ENCODE results near the gene DIPK1A.

Gene DIPK1A

DNA sequence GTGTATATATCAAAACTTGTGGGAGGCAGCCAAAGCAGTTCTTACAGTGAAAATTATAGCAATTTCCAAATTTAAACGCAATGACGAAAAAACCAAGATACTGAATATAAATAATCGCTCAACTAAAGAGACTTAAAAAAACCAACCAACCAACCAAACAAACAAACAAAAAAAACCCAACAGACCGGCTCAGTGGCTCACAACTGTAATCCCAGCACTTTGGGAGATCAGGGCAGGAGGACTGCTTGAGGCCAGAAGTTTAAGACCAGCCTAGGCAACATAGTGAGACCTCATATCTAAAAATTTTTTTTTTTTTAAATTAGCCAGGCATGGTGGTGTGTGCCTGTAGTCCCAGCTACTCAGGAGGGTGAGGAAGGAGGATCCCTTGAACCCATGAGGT, 106.0 kb downstream of the DIPK1A start:
- no peak overlapping the region for H3K4me3 ChIP-seq (ENCODE audit: low read length)
- DNase-seq (ENCODE audit: low read depth, low spot score) = no peak

GRCh38 chr1:92854101-92854785, 107.0 kb downstream of the DIPK1A start:
- no peak for DNase-seq (ENCODE audit: low read depth, low spot score)
- no peak overlapping the region for H3K4me3 ChIP-seq (ENCODE audit: low read length)

DNA sequence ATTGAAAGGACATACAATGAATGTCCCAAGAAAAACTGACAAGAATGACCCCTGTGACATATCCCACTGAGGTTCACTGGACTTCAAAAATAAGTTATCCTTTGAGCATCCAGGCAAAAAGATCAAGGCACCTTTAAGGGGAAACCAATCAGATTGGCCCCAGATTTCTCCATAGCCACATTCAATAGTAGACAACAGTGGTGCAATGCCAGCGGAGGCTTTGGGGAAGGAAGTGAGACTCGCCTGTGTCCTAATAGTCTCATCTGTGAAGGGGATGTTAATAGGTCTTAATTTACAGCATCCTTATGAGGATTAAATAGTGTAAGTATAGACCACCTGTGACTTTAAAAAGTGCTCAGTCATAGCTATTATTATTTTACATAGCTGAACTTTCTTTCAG, 108.0 kb downstream of the DIPK1A start:
- H3K4me3 ChIP-seq (ENCODE audit: low read length) = no peak overlapping the region
- no peak for DNase-seq (ENCODE audit: low read depth, low spot score)

GRCh38 chr1:92851729-92852128, 109.5 kb downstream of the DIPK1A start:
- no peak overlapping the region for H3K4me3 ChIP-seq (ENCODE audit: low read length)
- DNase-seq (ENCODE audit: low read depth, low spot score) = peak; percentile 67

GRCh38 chr1:92850019-92850418, 111.2 kb downstream of the DIPK1A start:
- no peak overlapping the region for H3K4me3 ChIP-seq (ENCODE audit: low read length)
- no peak for DNase-seq (ENCODE audit: low read depth, low spot score)

DNA sequence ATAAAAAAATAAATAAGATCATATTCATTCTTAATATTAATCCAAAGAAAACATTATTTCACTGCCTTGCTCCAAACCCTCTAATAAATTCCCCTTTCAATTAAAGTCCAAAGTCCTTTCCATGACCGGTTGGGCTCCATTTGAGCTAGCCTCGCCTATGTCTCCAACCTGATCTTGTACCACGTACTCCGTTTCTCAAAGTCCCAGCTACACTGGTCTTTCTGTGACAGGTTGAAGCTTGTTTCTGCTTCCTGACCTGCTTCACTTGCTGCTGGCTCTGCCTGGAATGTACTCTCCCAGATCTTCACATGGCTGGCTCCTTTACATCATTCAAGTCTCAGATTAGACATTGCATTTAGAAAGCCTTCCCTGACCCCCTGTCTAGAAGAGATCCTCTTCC, 113.1 kb downstream of the DIPK1A start:
- no peak overlapping the region for H3K4me3 ChIP-seq (ENCODE audit: low read length)
- no peak for DNase-seq (ENCODE audit: low read depth, low spot score)

DNA sequence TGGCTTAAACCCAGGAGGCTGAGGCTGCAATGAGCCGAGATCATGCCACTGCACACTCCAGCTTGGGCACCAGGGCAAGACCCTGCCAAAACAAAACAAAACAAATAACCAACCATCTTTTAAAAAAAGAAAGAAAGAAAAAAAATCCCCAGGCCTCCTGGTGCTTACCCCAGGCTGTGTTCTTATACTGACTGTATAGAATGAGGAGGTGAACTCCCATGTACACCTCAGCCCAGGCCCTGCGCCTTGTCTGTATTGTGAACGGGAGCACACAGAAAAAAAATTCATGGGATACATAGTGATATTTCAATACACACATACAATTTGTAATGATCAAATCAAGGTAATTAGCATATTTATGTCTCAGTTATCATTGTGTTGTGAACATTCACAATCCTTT, 115.4 kb downstream of the DIPK1A start:
- no peak overlapping the region for H3K4me3 ChIP-seq (ENCODE audit: low read length)

DNA sequence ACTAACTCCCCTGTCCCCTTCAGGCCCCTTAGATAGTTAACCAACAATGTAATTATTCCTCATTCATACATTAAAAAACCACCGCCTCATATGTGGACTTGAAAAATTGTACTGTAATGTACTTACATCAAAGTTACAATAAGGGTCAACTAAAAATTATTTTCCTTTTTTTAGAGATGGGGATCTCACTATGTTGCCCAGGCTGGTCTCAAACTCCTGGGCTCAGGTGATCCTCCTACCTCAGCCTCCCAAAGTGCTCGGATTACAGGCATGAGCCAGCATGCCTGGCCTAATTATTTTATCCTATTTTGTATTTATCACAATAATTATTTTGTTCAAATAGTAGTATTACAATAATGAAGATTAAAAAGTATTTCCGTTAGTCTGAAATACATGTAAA, 116.8 kb downstream of the DIPK1A start:
- no peak overlapping the region for H3K4me3 ChIP-seq (ENCODE audit: low read length)
- no peak for DNase-seq (ENCODE audit: low read depth, low spot score)

More for the DNA sequence above, 115.4 kb downstream of the DIPK1A start:
- DNase-seq (ENCODE audit: low read depth, low spot score) = no peak

- no peak for DNase-seq (ENCODE audit: low read depth, low spot score)
- H3K4me3 ChIP-seq (ENCODE audit: low read length) = no peak overlapping the region
Measured at GRCh38 chr1:92843429-92844352, 117.6 kb downstream of the DIPK1A start.

DNA sequence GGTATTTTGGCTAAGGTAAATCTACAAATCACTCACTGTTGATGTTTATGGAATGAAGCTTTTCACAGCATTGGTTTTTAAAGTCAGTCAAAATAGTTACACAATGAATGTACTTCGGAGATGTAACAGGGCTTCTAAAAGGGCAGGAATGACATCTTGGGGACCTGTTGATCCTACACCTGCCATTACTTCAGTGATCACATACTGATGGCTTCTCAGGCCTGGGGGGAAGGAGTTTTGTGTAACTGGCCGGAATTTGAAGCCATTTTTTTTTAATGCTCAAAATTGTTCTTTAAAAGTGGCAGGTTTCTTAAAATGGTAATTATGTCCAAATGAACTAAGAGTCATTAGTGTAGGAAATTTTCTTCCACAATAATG, 118.2 kb downstream of the DIPK1A start:
- no peak for DNase-seq (ENCODE audit: low read depth, low spot score)

DNA sequence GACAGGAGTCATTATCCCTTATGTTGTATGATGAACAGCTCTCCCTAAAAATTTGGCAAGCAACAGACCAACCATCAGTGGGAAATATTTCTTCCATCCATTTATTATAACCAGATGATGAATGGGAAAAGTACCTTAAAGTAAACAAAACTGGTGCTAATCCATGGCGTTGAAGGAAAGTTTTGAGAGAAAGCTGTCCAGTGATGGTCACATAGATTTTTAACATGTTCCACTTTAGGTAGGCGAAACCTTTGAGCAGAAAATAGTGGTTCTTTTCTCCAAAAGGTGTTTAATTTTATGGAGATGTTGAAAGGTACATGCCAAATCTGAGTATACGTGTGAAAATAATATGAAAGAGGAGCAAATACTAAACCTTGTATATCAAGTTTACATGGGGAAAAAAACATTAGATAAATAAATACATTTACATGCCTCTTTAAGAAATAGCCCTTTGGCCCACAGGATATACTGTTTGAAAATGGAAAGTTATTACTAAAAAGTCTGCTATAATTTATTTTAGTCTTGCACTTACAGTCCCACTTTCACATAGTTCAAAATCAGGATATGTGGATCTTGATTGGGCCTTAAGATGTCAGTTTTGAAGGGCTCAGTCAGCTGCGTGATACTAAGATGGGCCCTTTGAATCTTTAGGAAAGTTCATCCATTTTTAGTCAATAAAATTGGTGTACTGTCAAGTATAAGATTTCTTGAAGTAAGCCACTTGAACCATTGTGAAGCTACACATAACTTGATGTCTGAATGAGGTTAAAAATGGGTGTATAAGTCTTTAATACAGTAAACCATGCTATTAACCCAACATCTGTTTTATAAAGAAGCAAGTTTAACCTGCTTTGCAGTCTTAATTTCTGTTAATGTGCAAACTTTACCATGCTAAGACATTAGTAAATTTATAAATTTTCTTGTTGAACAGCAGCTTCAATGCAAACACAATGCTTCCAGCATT, 118.9 kb downstream of the DIPK1A start:
- H3K4me3 ChIP-seq (ENCODE audit: low read length) = no peak overlapping the region
- DNase-seq (ENCODE audit: low read depth, low spot score) = no peak

More for the DNA sequence above, 118.2 kb downstream of the DIPK1A start:
- no peak overlapping the region for H3K4me3 ChIP-seq (ENCODE audit: low read length)

- DNase-seq (ENCODE audit: low read depth, low spot score) = no peak
- no peak overlapping the region for H3K4me3 ChIP-seq (ENCODE audit: low read length)
Measured at GRCh38 chr1:92840600-92840999, 120.7 kb downstream of the DIPK1A start.

DNA sequence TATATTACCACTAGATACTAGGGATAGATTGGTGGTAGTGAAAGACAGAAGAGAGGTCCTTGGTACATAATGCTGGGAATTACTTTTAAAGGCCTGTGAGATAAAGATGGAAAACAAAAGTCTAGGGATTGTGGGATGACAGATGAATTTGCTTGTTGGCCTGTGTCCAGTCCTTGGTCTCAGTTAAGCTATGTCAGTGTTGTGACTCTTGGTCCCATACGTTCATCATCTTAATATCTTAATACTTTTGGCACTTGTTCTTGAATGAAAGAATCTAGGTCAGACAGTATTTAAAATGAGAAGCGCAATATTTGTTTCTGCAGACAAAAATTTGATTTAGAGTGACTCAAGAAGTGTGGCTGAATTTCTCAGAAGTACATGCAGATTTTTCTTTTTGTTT, 121.8 kb downstream of the DIPK1A start:
- H3K4me3 ChIP-seq (ENCODE audit: low read length) = no peak overlapping the region
- no peak for DNase-seq (ENCODE audit: low read depth, low spot score)

- DNase-seq (ENCODE audit: low read depth, low spot score) = no peak
- H3K4me3 ChIP-seq (ENCODE audit: low read length) = no peak overlapping the region
Measured at GRCh38 chr1:92838519-92838918, 122.7 kb downstream of the DIPK1A start.

- no peak for DNase-seq (ENCODE audit: low read depth, low spot score)
Measured at GRCh38 chr1:92837062-92837461, 124.2 kb downstream of the DIPK1A start.

DNA sequence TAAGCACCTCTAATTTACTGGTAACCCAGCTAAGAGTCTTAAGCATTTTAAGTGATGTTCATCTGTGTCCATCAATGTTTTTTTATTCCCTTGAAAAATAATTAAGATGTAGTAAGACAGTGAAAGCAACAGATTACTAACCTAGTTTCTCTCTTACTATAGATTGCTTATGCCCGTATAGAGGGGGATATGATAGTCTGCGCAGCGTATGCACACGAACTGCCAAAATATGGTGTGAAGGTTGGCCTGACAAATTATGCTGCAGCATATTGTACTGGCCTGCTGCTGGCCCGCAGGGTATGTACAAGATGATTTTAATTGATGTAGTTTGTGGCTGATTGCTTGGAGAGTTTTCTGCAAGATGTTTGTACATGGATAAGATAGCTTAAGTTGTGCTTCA, 126.6 kb downstream of the DIPK1A start:
- DNase-seq (ENCODE audit: low read depth, low spot score) = no peak
- no peak overlapping the region for H3K4me3 ChIP-seq (ENCODE audit: low read length)

More at GRCh38 chr1:92837062-92837461, 124.2 kb downstream of the DIPK1A start:
- H3K4me3 ChIP-seq (ENCODE audit: low read length) = no peak overlapping the region

DNA sequence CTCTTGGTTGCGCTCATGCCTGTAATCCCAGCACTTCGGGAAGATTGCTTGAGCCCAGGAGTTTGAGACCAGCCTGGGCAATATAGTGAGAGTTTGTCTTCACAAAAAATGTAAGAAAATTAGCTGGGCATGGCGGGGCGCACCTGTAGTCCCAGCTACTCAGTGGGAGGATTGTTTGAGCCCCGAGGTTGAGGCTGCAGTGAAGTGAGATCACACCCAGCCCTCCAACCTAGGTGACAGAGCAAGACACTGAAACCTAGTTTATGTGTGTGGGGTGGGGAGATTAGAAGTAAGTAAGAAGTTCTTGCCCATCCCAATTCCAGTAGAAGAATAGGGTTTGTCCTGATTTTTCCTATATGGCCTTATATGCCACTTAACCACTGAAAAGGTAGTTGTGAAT, 127.4 kb downstream of the DIPK1A start:
- H3K4me3 ChIP-seq (ENCODE audit: low read length) = peak overlapping the region; percentile 98
- DNase-seq (ENCODE audit: low read depth, low spot score) = no peak

GRCh38 chr1:92832537-92833114, 128.6 kb downstream of the DIPK1A start:
- no peak for DNase-seq (ENCODE audit: low read depth, low spot score)
- H3K4me3 ChIP-seq (ENCODE audit: low read length) = peak overlapping the region; percentile 98

Data from Jurkat, Clone E6-1 (cell line).